H1 (cell line): ENCODE results near the gene SLC25A21. TPM values are rescaled to one million over a fixed set of nuclear protein-coding genes. Genes with fewer than 3 reads are reported as not detected.

Experiments used
- CTCF ChIA-PET: fragments of 300-600 bp; sonication (Branson Sonifier 250); formaldehyde crosslinking; loops from one replicate; lab custom pipeline; 2021; ENCODE audit not compliant: partially characterized antibody; lab: Charles Lee
- POLR2A ChIA-PET: fragments of 300-600 bp; sonication (Branson Sonifier 250); formaldehyde crosslinking; loops from one replicate; lab custom pipeline; 2021; ENCODE audit warnings: inconsistent platforms; ENCODE audit not compliant: partially characterized antibody; lab: Charles Lee
- DNase-seq, 2 experiments: peaks; one replicate each; pipeline versions ENCODE4 v3.0.0 to v3.0.0-alpha.2; 2010 to 2022; ENCODE audit warnings: low spot score in 2 of 2, low read depth in 1 of 2, mixed read lengths in 1 of 2
- FAIRE-seq: peaks from 2 replicates; lab custom pipeline; 2011; peaks lifted over from hg19 to GRCh38; lab: Jason Lieb, UNC
- H2AFZ ChIP-seq: 2 replicates; pipeline ENCODE4 v1.8.1; 2012; ENCODE audit warnings: low read length, inconsistent platforms
- H2AK5ac ChIP-seq: 2 replicates; pipeline ENCODE4 v1.6.1; 2013; ENCODE audit warnings: low read depth, low read length
- H2BK120ac ChIP-seq: replicated peaks from 2 replicates; pipeline ENCODE3; 2013; ENCODE audit warnings: low read depth, low read length, inconsistent platforms
- H2BK12ac ChIP-seq: 2 replicates; pipeline ENCODE4 v1.6.1; 2013; ENCODE audit warnings: low read depth, low read length
- H2BK15ac ChIP-seq: 2 replicates; pipeline ENCODE4 v1.6.1; 2013; ENCODE audit warnings: low read length
- H2BK20ac ChIP-seq: 2 replicates; pipeline ENCODE4 v1.6.1; 2013; ENCODE audit warnings: low read length
- H2BK5ac ChIP-seq: 2 replicates; pipeline ENCODE4 v1.6.1; 2013; ENCODE audit warnings: low read depth, low read length
- H3K14ac ChIP-seq: 2 replicates; pipeline ENCODE4 v1.6.1; 2013; ENCODE audit warnings: inconsistent platforms; ENCODE audit not compliant: insufficient read length
- H3K18ac ChIP-seq: 2 replicates; pipeline ENCODE4 v1.6.1; 2013; ENCODE audit warnings: low read length; ENCODE audit errors: extremely low read depth
- H3K23ac ChIP-seq: 2 replicates; pipeline ENCODE4 v1.6.1; 2013; ENCODE audit warnings: inconsistent platforms; ENCODE audit not compliant: insufficient read length
- H3K23me2 ChIP-seq: 2 replicates; pipeline ENCODE4 v1.6.1; 2013; ENCODE audit warnings: low read depth, low read length
- H3K27ac ChIP-seq: 2 replicates; pipeline ENCODE4 v1.6.1; 2011; ENCODE audit warnings: low read depth, low read length, inconsistent platforms
- H3K27me3 ChIP-seq, 4 experiments: replicated peaks in 1 of 4; 1 replicate in 1 of 4; 2 replicates in 3 of 4; pipeline versions ENCODE4 v1.6.1 to v1.8.1; 2011 to 2013; ENCODE audit warnings: low read length in 3 of 4, mild to moderate bottlenecking in 3 of 4, inconsistent platforms in 2 of 4, mixed read lengths in 2 of 4, moderate library complexity in 1 of 4; ENCODE audit not compliant: control insufficient read depth in 3 of 4, insufficient read depth in 3 of 4; ENCODE audit errors: extremely low read depth in 1 of 4
- H3K36me3 ChIP-seq, 4 experiments: 2 replicates each; pipeline versions ENCODE4 v1.6.1 to v1.8.1; 2011 to 2013; ENCODE audit warnings: mild to moderate bottlenecking in 4 of 4, low read length in 3 of 4, moderate library complexity in 2 of 4, control low read depth in 1 of 4, inconsistent platforms in 1 of 4; ENCODE audit not compliant: insufficient read depth in 4 of 4, control insufficient read depth in 2 of 4
- H3K4ac ChIP-seq: replicated peaks from 2 replicates; pipeline ENCODE3; 2013; ENCODE audit warnings: low read length, low read depth, mixed read lengths, inconsistent platforms; ENCODE audit not compliant: insufficient read length
- H3K4me1 ChIP-seq, 4 experiments: replicated peaks in 1 of 4; 1 replicate in 1 of 4; 2 replicates in 3 of 4; pipeline versions ENCODE4 v1.6.1 to v1.8.1; 2011 to 2013; ENCODE audit warnings: low read length in 3 of 4, inconsistent platforms in 2 of 4, mixed read lengths in 1 of 4; ENCODE audit not compliant: insufficient read depth in 4 of 4, control insufficient read depth in 3 of 4
- H3K4me2 ChIP-seq, 2 experiments: 2 replicates each; pipeline versions ENCODE4 v1.6.1 to v1.8.1; 2011 to 2013; ENCODE audit warnings: low read depth in 2 of 2, low read length in 2 of 2, control low read depth in 1 of 2, inconsistent platforms in 1 of 2, mild to moderate bottlenecking in 1 of 2; ENCODE audit not compliant: insufficient read depth in 1 of 2
- H3K4me3 ChIP-seq, 4 experiments: fragments of 200-600, 300-600 bp in 1 of 4; sonication (generic), shearing (Covaris generic), sonication (Bioruptor Twin) in 1 of 4; 2 replicates each; pipeline versions ENCODE4 v1.5.1 to v1.8.1; 2011 to 2016; ENCODE audit warnings: low read length in 4 of 4, low read depth in 3 of 4, control low read depth in 2 of 4, inconsistent platforms in 2 of 4, mild to moderate bottlenecking in 2 of 4, mixed read lengths in 1 of 4, moderate library complexity in 1 of 4; ENCODE audit not compliant: insufficient read depth in 2 of 4; ENCODE audit errors: extremely low read depth in 1 of 4
- H3K56ac ChIP-seq: replicated peaks from 2 replicates; pipeline ENCODE3; 2013; ENCODE audit warnings: low read depth, mild to moderate bottlenecking, mixed read lengths, low read length, inconsistent platforms; ENCODE audit not compliant: insufficient read length
- H3K79me1 ChIP-seq: 2 replicates; pipeline ENCODE4 v1.6.1; 2013; ENCODE audit warnings: low read depth, low read length, control low read depth
- H3K79me2 ChIP-seq, 2 experiments: 2 replicates each; pipeline versions ENCODE4 v1.6.1 to v1.8.1; 2012 to 2013; ENCODE audit warnings: low read length in 2 of 2, mild to moderate bottlenecking in 2 of 2, inconsistent platforms in 1 of 2; ENCODE audit not compliant: insufficient read depth in 2 of 2, control insufficient read depth in 1 of 2
- H3K9ac ChIP-seq, 4 experiments: replicated peaks in 1 of 4; 1 replicate in 1 of 4; 2 replicates in 3 of 4; pipeline versions ENCODE4 v1.6.1 to v1.8.1; 2011 to 2013; ENCODE audit warnings: low read depth in 3 of 4, low read length in 3 of 4, control low read depth in 2 of 4, mild to moderate bottlenecking in 2 of 4, moderate library complexity in 2 of 4, inconsistent platforms in 1 of 4; ENCODE audit errors: extremely low read depth in 1 of 4
- H3K9me3 ChIP-seq, 2 experiments: 2 replicates each; pipeline versions ENCODE4 v1.6.1 to v1.8.1; 2012 to 2013; ENCODE audit warnings: mild to moderate bottlenecking in 2 of 2, moderate library complexity in 2 of 2, control low read depth in 1 of 2, inconsistent platforms in 1 of 2, low read depth in 1 of 2, low read length in 1 of 2, mixed read lengths in 1 of 2; ENCODE audit not compliant: insufficient read depth in 2 of 2
- H4K20me1 ChIP-seq, 2 experiments: replicated peaks in 1 of 2; 2 replicates each; pipeline versions ENCODE3 to v1.8.1; 2011 to 2013; ENCODE audit warnings: inconsistent platforms in 2 of 2, low read length in 2 of 2, mild to moderate bottlenecking in 1 of 2; ENCODE audit not compliant: insufficient read depth in 2 of 2, control insufficient read depth in 1 of 2
- H4K5ac ChIP-seq: 2 replicates; pipeline ENCODE4 v1.6.1; 2013; ENCODE audit warnings: low read length, low read depth, mixed read lengths, inconsistent platforms; ENCODE audit not compliant: insufficient read length
- H4K8ac ChIP-seq: 2 replicates; pipeline ENCODE4 v1.8.0; 2013; ENCODE audit warnings: mild to moderate bottlenecking, moderate library complexity, low read length, inconsistent platforms; ENCODE audit not compliant: insufficient read depth; ENCODE audit errors: extremely low read depth
- H4K91ac ChIP-seq: replicated peaks from 2 replicates; pipeline ENCODE3; 2013; ENCODE audit warnings: low read length, mixed read lengths, inconsistent platforms; ENCODE audit not compliant: insufficient read length
- ASH2L ChIP-seq: fragments of 200-600, 300-600 bp; sonication (generic); IDR thresholded peaks from one replicate; pipeline ENCODE4 v1.7.1; 2017; ENCODE audit warnings: low read length
- CBX8 ChIP-seq: fragments of 300-800, 300-1000 bp; sonication (generic); IDR thresholded peaks from 2 replicates; pipeline ENCODE4 v1.7.1; 2016; ENCODE audit warnings: low read depth, low read length, borderline replicate concordance
- EZH2 ChIP-seq: fragments of 200-600 bp; sonication (generic); IDR thresholded peaks from 2 replicates; pipeline ENCODE4 v1.7.1; 2012; ENCODE audit warnings: low read depth, mild to moderate bottlenecking, moderate library complexity, low read length, inconsistent platforms; ENCODE audit not compliant: severe bottlenecking
- MAFK ChIP-seq: IDR thresholded peaks from 2 replicates; pipeline ENCODE4 v1.6.1; 2012; ENCODE audit warnings: low read depth, mild to moderate bottlenecking, improper control_type of control experiment, low read length
- RBBP5 ChIP-seq: IDR thresholded peaks from 2 replicates; pipeline ENCODE4 v1.7.1; 2012; ENCODE audit warnings: low read depth, mild to moderate bottlenecking, inconsistent platforms, low read length, moderate library complexity, borderline replicate concordance
- RNF2 ChIP-seq: fragments of 200-900, 300-1000 bp; sonication (generic); IDR thresholded peaks from 2 replicates; pipeline ENCODE4 v1.7.1; 2016; ENCODE audit warnings: borderline replicate concordance, low read depth, mild to moderate bottlenecking, antibody characterized with exemption, low read length; ENCODE audit not compliant: poor library complexity, severe bottlenecking; ENCODE audit errors: missing control alignments
- RXRA ChIP-seq: IDR thresholded peaks from 2 replicates; pipeline ENCODE4 v1.6.1; 2011; ENCODE audit warnings: low read depth, mild to moderate bottlenecking, low read length, moderate library complexity; ENCODE audit not compliant: insufficient read depth
- SUZ12 ChIP-seq: fragments of 200-600 bp; sonication (generic); IDR thresholded peaks from 2 replicates; pipeline ENCODE4 v1.6.1; 2012; ENCODE audit warnings: mild to moderate bottlenecking, inconsistent platforms, low read length, moderate library complexity, mixed read lengths
- ZNF274 ChIP-seq: IDR thresholded peaks from 2 replicates; pipeline ENCODE4 v1.7.0; 2012; ENCODE audit warnings: low read length, borderline replicate concordance; ENCODE audit errors: extremely low read depth
- WGBS, 2 experiments: shearing (Covaris generic) in 1 of 2; methylation state at CpG; one replicate each; pipeline versions ENCODE4 v1.1.6 to v1.1.7; 2013 to 2015; ENCODE audit warnings: low lambda C conversion rate in 2 of 2, mixed read lengths in 2 of 2, inconsistent platforms in 1 of 2, low coverage in 1 of 2, missing lambda C conversion rate in 1 of 2; ENCODE audit not compliant: insufficient replicate concordance in 2 of 2, insufficient coverage in 1 of 2, insufficient read length in 1 of 2; ENCODE audit errors: extremely low coverage in 1 of 2, missing lambda C conversion rate in 1 of 2; 5-methylcytosine and 5-hydroxymethylcytosine counted together
- polyA plus RNA-seq, 7 experiments: library from polyadenylated mRNA; depleted of rRNA in 3 of 7; stranded (reverse) in 5 of 7; unstranded in 2 of 7; fragments of >200 nt in 5 of 7; fragments of 200-250 nt in 2 of 7; gene quantifications; 1 replicate in 5 of 7; 2 replicates in 1 of 7; 4 replicates in 1 of 7; pipeline versions ENCODE4 v1.2.1 to v1.2.3, GENCODE V29; 2011 to 2013; ENCODE audit warnings: missing spikeins in 2 of 7, mixed read lengths in 2 of 7
- total RNA-seq: library from RNA; stranded (reverse); fragmentation: NEBNext Ultra II Directional; extraction: Animal tissue kit (Norgen Biotek cat#: 25700); gene quantifications from 2 replicates; pipeline ENCODE4 v1.2.1, GENCODE V29; 2021
- TF ChIP-seq, protein P1 (sequence below): IDR thresholded peaks from 2 replicates; pipeline ENCODE4 v1.6.1; 2012; ENCODE audit warnings: inconsistent platforms

The SLC25A21 gene
- total and polyA plus RNA-seq, 2 of the 8 experiments (the other 6 are each of a cell fraction or from before 2014, with no cell fraction given) = 6.9 to 15.7 TPM

DNA sequence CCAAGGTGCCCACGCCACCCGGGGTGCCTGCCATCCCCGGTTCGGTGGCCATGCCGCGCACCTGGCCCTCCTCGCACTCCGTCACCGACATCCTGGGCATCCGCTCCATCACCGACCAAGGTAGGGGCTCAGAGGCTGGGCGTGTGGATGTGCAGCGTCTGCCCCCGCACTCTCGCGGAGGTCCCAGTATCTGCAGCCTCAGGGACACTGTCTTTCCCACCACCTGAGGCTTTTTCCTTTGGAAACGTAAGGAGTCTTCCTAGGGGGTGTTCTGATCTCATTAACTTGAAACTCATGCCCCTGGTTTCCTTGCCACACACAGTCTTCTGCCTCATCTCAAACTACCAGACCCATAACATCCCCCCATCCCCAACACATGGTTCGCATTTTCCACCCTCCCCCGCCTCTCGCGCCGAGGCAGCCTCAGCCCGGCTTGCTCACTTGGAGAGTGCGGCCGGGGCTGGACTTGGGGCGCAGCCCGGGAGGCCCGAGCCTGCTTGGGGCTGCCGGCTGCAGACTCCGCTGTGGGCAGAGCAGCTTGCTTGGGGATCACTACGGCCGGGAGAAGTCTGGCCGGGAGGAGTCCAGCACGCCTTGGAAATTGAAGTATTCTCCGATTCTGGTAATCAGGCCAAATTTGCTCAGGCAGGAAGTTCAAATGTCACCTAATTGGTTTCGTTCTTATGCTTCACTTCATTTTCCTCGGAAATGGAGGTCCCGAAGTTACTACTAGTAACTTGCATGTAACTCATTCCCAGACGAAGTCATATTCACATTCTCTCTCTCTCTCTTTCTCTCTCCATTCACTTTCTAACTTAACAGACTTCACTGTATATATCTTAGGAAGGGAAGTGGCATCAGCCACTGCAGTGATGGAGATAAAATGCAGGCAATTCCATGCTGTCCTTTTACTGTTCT is 508.7 kb downstream of the SLC25A21 start:
- Histone ChIP-seq H2BK12ac (no peak overlapping the region), H3K36me3 (peaks cover 0 to 3% (median 0%) of the 10 kb centered on the region in 4 experiments; a peak in 1 of 8 replicates), H3K27me3 (peaks cover 86 to 98% (median 92%) of the 10 kb centered on the region in 4 experiments), H3K4me3 (peak overlapping the region in 3 of 4 experiments; percentile 32 to 62 (median 33); a peak in 6 of 8 replicates), H3K4me2 (peak overlapping the region; percentile 67 to 75), H3K9ac (no peak overlapping the region), H3K23ac (no peak overlapping the region), H3K4ac (no peak overlapping the region), H3K4me1 (peaks cover 4 to 24% (median 17%) of the 10 kb centered on the region in 4 experiments), H3K56ac (no peak overlapping the region), H3K9me3 (no peaks in the 10 kb centered on the region), H2BK20ac (peak overlapping the region; percentile 32; the same call in 1 of the 2 replicates), H4K8ac (no peak overlapping the region), H3K14ac (no peak overlapping the region), H2AFZ (no peak overlapping the region), H4K5ac (no peak overlapping the region), H2AK5ac (no peak overlapping the region), H2BK15ac (no peak overlapping the region), H3K18ac (peak overlapping the region; percentile 78; the same call in 1 of the 2 replicates), H2BK120ac (no peak overlapping the region), H2BK5ac (no peak overlapping the region), H3K79me1 (no peaks in the 10 kb centered on the region), H3K27ac (no peak overlapping the region), H3K23me2 (peaks cover 11% of the 10 kb centered on the region; the same call in 1 of the 2 replicates), H3K79me2 (no peaks in the 10 kb centered on the region), H4K91ac (no peak overlapping the region), H4K20me1 (peaks cover 32 to 46% of the 10 kb centered on the region in 2 experiments)
- ChIA-PET POLR2A (no interaction called here), CTCF (interaction anchor here (0.6 to 9.9 kb wide), 6 partner anchors 8 to 488 kb away, joined by 3 to 132 read pairs (median 5); no protein-coding TSS in a partner anchor)
- FAIRE-seq (no peak), DNase-seq (peak in 1 of 2 experiments; percentile 80)
- WGBS, 2 experiments = 2% methylated on average over 37 of the region's 39 CpGs; no CpG with 5 or more reads in 1 of the 2 experiments
- TF ChIP-seq RBBP5 = no peak
- no peak for TF ChIP-seq RXRA
- TF ChIP-seq MAFK = no peak
- peak; percentile 94 for TF ChIP-seq SUZ12
- peak; percentile 89 for TF ChIP-seq RNF2
- TF ChIP-seq, protein P1, sequence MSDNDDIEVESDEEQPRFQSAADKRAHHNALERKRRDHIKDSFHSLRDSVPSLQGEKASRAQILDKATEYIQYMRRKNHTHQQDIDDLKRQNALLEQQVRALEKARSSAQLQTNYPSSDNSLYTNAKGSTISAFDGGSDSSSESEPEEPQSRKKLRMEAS = peak; percentile 59
- peak; percentile 64; the same call in 1 of the 2 replicates for TF ChIP-seq CBX8
- peak; percentile 83 for TF ChIP-seq EZH2
- TF ChIP-seq ZNF274 = no peak
- no peak for TF ChIP-seq ASH2L
